GM19438 (cell line): ENCODE data around the gene DDX10.

ENCODE experiments used
- ATAC-seq: cut with Tn5 transposase; IDR thresholded peaks from one replicate; pipeline ENCODE4 v1.9.1; 2021; ENCODE audit warnings: low read depth; ENCODE audit not compliant: unreplicated experiment

Gene DDX10

DNA sequence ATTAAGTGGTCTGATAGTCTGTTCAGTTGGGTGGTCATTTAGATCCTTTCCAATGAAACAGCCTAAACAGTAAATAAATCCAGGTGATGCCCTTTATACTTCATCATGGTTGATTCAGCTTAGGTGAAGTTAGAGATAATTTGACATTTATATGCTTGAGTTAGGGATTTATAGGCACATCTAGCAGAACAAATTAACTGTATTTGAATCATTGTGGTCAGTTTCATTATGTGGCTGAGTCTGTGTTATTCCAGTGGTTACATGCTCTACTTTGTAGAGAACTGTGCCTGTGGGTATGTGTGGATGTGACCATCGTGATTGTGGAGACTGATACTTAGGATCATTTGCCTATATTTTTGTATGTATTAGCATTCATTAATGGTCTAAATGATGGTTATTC is 194.6 kb downstream of the DDX10 start:
- ATAC-seq, result no peak

GRCh38 chr11:108863528-108863927 is 198.7 kb downstream of the DDX10 start:
- no peak for ATAC-seq

DNA sequence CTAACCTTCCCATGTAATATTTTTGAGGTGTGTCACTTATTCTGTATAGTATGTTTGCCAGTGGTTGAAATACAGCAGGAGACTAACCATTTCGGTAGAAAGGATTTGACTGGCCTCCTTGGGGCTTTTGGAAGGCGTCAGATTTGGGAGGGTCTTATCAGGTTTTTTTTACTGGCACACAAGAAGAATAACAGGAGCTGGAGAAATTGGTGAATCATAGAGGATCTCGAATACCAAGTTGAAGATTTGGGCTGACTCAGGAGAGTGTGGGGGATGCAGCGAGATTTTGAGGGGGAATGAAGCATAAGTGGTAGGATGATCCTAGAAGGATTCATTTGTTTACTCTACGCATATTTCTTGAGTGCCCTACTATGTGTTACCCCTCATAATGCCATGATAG is 200.5 kb downstream of the DDX10 start:
- ATAC-seq, result no peak

GRCh38 chr11:108866781-108867180 is 201.9 kb downstream of the DDX10 start:
- ATAC-seq, result no peak

DNA sequence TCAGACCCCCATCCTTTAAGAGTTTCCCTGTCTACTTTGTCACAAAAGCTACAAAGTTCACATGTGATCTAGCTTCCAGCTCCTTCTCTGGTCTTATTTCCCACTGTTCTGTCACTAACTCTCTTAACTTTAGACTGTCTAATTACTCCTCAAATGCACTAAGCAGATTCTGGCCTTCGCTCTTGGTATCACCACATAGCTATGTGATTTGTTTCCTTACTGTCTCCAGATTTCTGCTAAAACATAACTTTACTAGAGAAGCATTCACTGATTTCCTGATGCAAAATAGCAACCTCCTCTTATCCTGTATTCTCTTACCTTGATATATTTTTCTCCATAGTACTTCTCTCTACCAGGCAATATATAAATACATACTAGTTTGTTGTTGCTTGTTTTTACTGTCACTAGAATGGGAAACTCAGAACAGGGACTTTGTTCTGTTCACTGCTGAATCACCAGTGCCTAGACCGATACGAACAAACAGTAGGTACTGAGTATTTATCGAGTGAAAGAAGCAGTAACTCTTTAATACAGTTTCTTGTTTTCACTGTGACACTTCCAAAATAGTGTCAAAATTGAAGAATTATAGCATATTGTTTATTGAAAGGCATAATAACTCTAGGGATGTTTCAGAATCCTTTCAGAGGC is 205.6 kb downstream of the DDX10 start:
- no peak for ATAC-seq

GRCh38 chr11:108871152-108871551 is 206.3 kb downstream of the DDX10 start:
- no peak for ATAC-seq

DNA sequence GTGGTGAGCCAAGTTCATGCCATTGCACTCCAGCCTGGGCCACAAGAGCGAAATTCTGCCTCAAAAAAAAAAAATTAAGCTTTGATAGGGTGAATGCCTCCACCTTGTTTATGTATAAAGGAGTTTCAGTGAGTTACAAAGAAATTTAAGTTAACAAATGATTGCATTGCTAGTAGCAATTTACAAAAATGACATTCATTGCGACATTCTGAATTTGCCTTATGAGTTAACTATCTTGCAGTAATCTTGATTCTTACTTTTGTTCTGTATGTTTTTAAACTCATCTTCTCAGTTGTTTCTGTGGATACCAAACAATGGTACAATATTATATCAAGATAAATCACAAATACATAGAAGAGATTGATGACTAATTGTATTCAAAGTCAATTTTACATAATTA is 207.0 kb downstream of the DDX10 start:
- no peak for ATAC-seq

GRCh38 chr11:108872781-108873291 is 208.0 kb downstream of the DDX10 start:
- no peak for ATAC-seq

GRCh38 chr11:108873310-108873709 is 208.4 kb downstream of the DDX10 start:
- no peak for ATAC-seq

DNA sequence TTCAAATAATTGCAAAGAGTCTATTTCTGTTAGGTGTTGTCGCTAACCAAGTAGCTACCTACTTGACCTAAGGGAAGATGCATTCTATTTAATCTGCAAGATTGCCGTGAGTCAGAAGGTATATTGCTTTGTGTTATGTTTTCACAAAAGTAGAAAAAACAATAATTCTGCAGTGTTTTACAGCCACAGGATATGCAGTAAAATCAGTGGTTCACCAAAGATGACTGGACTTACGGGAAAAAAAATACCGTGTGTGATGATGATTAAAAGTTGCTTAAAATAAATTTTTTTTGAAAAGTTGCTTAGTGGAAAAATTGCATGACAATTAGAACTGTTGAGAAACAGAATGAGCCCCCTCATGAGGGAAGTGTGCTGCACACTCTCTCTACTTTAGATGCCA is 209.1 kb downstream of the DDX10 start:
- ATAC-seq, result no peak

- no peak for ATAC-seq
These were observed 210.3 kb downstream of the DDX10 start for GRCh38 chr11:108875134-108875533.

GRCh38 chr11:108877178-108877577 is 212.3 kb downstream of the DDX10 start:
- ATAC-seq, result no peak

DNA sequence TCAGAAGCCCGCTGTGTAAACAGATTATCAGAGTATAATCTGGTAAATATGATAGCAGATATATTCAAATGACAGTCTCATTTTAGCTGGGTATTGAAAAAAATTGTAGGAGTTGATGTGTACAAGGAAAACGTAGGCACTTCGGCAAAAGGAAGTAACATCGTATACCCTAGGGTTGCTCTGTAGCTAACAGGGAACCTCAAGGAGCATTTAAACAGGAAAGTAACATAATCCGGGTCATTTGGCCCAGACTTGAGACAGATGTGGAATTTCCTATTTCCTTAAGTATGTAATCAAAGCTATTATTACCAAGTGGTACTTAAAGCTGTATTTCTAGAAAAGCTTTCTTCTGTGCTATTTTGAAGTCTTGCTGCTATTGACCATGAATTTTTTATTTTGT is 215.6 kb downstream of the DDX10 start:
- no peak for ATAC-seq

GRCh38 chr11:108881131-108881530 is 216.3 kb downstream of the DDX10 start:
- no peak for ATAC-seq

GRCh38 chr11:108882211-108882831 is 217.5 kb downstream of the DDX10 start:
- ATAC-seq, result no peak

DNA sequence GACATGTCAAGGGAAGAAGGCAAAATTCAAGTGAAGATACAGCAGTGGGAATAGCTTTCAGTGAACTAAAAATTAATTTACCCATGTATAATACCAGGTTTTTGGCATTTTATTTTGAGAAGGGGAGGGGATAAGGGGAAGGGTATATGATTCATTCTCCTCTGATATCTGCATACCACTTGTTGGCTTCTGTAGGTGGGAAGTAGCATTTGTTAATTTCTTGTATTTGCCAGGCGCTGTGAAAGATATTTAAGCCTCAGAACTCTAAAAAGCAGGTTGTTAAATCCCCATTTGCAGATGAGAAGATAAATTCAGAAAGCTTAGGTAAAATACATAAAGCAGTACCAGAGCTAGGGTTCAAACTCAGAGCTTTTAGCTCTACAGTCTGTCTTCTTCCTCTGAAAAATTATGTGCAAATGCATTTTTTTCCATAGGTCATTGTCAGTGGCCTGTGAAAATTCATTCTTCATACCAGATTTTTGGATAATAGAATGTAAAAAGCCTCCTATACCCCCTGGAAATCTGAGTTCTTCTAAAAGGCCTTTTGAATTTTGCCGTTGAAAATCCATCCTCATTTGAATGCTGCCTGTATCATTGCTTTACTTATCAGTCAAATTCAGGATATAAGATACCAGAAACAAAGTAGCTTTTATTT is 221.3 kb downstream of the DDX10 start:
- ATAC-seq, result no peak

DNA sequence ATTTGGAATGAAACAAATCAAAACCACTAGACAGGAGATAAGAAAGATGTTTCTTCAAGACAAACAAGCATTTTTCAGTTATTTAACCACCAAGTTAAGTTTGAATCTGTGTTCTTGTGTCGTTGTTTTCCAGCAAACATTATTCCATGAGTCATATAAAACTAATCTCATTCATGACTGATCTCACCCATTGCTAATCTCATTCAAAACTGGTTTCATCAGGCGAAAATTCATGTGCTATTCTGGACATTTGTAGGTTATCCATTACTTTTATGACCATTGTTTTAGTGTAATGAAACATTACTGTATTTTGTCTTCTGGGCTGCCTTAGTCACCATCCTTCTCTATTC is 221.8 kb downstream of the DDX10 start:
- ATAC-seq, result no peak

DNA sequence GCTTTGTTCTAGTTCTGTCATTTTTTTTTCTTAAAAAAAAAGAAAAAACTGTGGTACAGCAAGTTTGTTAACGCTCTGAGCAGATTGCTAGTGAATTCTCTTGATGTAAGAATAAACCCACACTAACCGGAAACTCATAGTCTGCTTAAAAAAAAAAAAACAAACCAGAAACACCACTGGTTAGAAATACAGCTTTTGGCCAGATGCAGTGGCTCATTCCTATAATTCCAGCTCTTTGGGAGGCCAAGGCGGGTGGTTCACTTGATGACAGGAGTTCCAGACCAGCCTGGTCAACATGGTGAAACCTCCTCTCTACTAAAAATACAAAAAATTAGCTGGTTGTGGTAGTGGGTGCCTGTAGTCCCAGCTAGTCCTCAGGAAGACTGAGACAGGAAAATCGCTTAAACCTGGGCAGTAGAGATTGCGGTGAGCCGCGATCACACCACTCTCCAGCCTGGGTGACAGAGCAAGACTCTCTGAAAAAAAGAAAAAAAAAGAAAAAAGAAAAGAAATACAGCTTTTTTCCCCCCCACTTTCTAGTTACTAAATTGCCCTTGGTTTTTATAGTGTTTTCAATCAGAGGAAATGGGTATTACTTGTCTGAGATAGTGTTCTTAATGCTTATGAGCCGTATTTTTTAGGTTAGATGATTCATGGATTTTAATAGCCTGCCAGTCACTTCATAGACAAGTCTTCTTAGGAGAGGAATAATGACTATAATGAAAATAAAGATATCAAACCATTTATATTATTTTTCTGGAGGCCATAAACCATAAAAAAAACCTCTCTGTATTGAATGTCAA is 222.8 kb downstream of the DDX10 start:
- ATAC-seq, result no peak

- no peak for ATAC-seq
These were observed 225.7 kb downstream of the DDX10 start for GRCh38 chr11:108890482-108891105.

- ATAC-seq, result no peak
These were observed 226.3 kb downstream of the DDX10 start for GRCh38 chr11:108891143-108891542.
